GM23338 (cell line): ENCODE measurements around the gene MOB3C. TPM values are rescaled to one million over a fixed set of nuclear protein-coding genes. Genes with fewer than 3 reads are reported as not detected.

Experiments
- ATAC-seq: fragments of 200-7000 bp; cut with Tn5 transposase; 3 replicates; pipeline ENCODE4 v1.9.1; 2020
- DNase-seq: peaks from one replicate; pipeline ENCODE4 v3.0.0-alpha.2; 2015; ENCODE audit warnings: low spot score
- H2AFZ ChIP-seq: fragments of 200-600 bp; sonication (generic); 2 replicates; pipeline ENCODE4 v1.8.0; 2016; ENCODE audit warnings: antibody characterized with exemption, mild to moderate bottlenecking, moderate library complexity
- H3F3A ChIP-seq: fragments of 200-600 bp; sonication (generic); replicated peaks from 2 replicates; pipeline ENCODE4 v1.8.0; 2017; ENCODE audit warnings: antibody characterized with exemption, mixed run types, low read depth
- H3K27ac ChIP-seq: fragments of 200-600 bp; sonication (generic); 2 replicates; pipeline ENCODE4 v1.6.1; 2016; ENCODE audit warnings: low read depth
- H3K27me3 ChIP-seq: fragments of 200-600 bp; sonication (generic); 2 replicates; pipeline ENCODE4 v1.8.0; 2016; ENCODE audit warnings: mild to moderate bottlenecking, mixed run types, moderate library complexity; ENCODE audit not compliant: insufficient read depth
- H3K36me3 ChIP-seq: fragments of 200-600 bp; sonication (generic); 2 replicates; pipeline ENCODE4 v1.8.0; 2016; ENCODE audit warnings: mild to moderate bottlenecking; ENCODE audit not compliant: insufficient read depth
- H3K4me1 ChIP-seq: fragments of 200-600 bp; sonication (generic); 2 replicates; pipeline ENCODE4 v1.8.0; 2016; ENCODE audit warnings: mild to moderate bottlenecking, moderate library complexity; ENCODE audit not compliant: insufficient read depth
- H3K4me2 ChIP-seq: fragments of 200-600 bp; sonication (generic); 2 replicates; pipeline ENCODE4 v1.7.1; 2017; ENCODE audit warnings: mixed run types
- H3K4me3 ChIP-seq: fragments of 200-600 bp; sonication (generic); 2 replicates; pipeline ENCODE4 v1.6.1; 2016; ENCODE audit warnings: mixed run types
- H3K79me2 ChIP-seq: fragments of 200-600 bp; sonication (generic); replicated peaks from 2 replicates; pipeline ENCODE4 v1.8.0; 2017; ENCODE audit warnings: mild to moderate bottlenecking; ENCODE audit not compliant: insufficient read depth
- H3K9me2 ChIP-seq: fragments of 200-600 bp; sonication (generic); 2 replicates; pipeline ENCODE4 v1.8.0; 2017; ENCODE audit not compliant: insufficient read depth
- H4K20me1 ChIP-seq: fragments of 200-600 bp; sonication (generic); replicated peaks from 2 replicates; pipeline ENCODE4 v1.8.0; 2017; ENCODE audit warnings: mild to moderate bottlenecking; ENCODE audit not compliant: insufficient read depth
- H3K27ac Mint-ChIP-seq: 2 replicates; pipeline ENCODE4 v1.8.0; 2020; ENCODE audit warnings: inconsistent platforms, mild to moderate bottlenecking, moderate library complexity, mixed read lengths
- H3K27me3 Mint-ChIP-seq: 3 replicates; pipeline ENCODE4 v1.8.0; 2022; ENCODE audit warnings: low read depth, mild to moderate bottlenecking, moderate library complexity, mixed read lengths, inconsistent platforms; ENCODE audit not compliant: insufficient read depth, poor library complexity
- H3K36me3 Mint-ChIP-seq: 3 replicates; pipeline ENCODE4 v1.8.0; 2021; ENCODE audit warnings: low read depth, mild to moderate bottlenecking, inconsistent platforms, moderate library complexity, mixed read lengths
- H3K4me1 Mint-ChIP-seq: 3 replicates; pipeline ENCODE4 v1.8.0; 2020; ENCODE audit warnings: mild to moderate bottlenecking, inconsistent platforms, mixed read lengths
- H3K4me3 Mint-ChIP-seq: 3 replicates; pipeline ENCODE4 v1.8.0; 2021; ENCODE audit warnings: moderate library complexity, mild to moderate bottlenecking, inconsistent platforms, mixed read lengths
- H3K9me3 Mint-ChIP-seq: 3 replicates; pipeline ENCODE4 v1.8.0; 2020; ENCODE audit warnings: moderate library complexity, mild to moderate bottlenecking, inconsistent platforms, mixed read lengths
- CREB1 ChIP-seq: fragments of 250-450 bp; sonication (Bioruptor Pico); IDR thresholded peaks from 2 replicates; pipeline ENCODE4 v1.5.0; 2020; ENCODE audit warnings: low read depth, mild to moderate bottlenecking, moderate library complexity
- CTCF ChIP-seq, 2 experiments: fragments of 200-600 bp in 1 of 2; sonication (generic) in 1 of 2; conservative IDR thresholded peaks; 2 replicates each; pipeline versions ENCODE4 v1.5.1 to v1.6.1; 2016 to 2017; ENCODE audit warnings: antibody characterized with exemption in 2 of 2, low read depth in 2 of 2, mild to moderate bottlenecking in 2 of 2, moderate library complexity in 1 of 2
- ETS1 ChIP-seq: IDR thresholded peaks from 2 replicates; pipeline ENCODE4 v1.6.1; 2016; ENCODE audit warnings: antibody characterized with exemption
- EZH2 ChIP-seq: fragments of 200-600 bp; sonication (generic); IDR thresholded peaks from one replicate; pipeline ENCODE4 v1.8.0; 2017; ENCODE audit warnings: antibody characterized with exemption, mild to moderate bottlenecking, low read depth; ENCODE audit not compliant: unreplicated experiment
- EZH2phosphoT487 ChIP-seq: fragments of 200-600 bp; sonication (generic); IDR thresholded peaks from one replicate; pipeline ENCODE4 v1.8.1; 2018; ENCODE audit warnings: antibody characterized with exemption; ENCODE audit not compliant: unreplicated experiment
- JUNB ChIP-seq: IDR thresholded peaks from one replicate; pipeline ENCODE4 v1.6.1; 2016; ENCODE audit warnings: antibody characterized with exemption; ENCODE audit not compliant: unreplicated experiment
- NANOG ChIP-seq: IDR thresholded peaks from 2 replicates; pipeline ENCODE4 v1.6.1; 2016; ENCODE audit warnings: antibody characterized with exemption, borderline replicate concordance
- POLR2AphosphoS5 ChIP-seq: IDR thresholded peaks from 2 replicates; pipeline ENCODE4 v1.6.1; 2016; ENCODE audit warnings: antibody characterized with exemption, low read depth
- REST ChIP-seq: IDR thresholded peaks from one replicate; pipeline ENCODE4 v1.6.1; 2018; ENCODE audit warnings: antibody characterized with exemption; ENCODE audit not compliant: unreplicated experiment
- ZNF114 ChIP-seq: fragments of 250-450 bp; sonication (Bioruptor Pico); IDR thresholded peaks from 2 replicates; pipeline ENCODE4 v1.5.0; 2020; ENCODE audit warnings: mild to moderate bottlenecking, moderate library complexity
- ZNF462 ChIP-seq: fragments of 250-450 bp; sonication (Bioruptor Pico); IDR thresholded peaks from 2 replicates; pipeline ENCODE4 v1.5.0; 2020; ENCODE audit warnings: mild to moderate bottlenecking, moderate library complexity
- polyA plus RNA-seq: library from polyadenylated mRNA; unstranded; fragments of >200 nt; fragmentation: Nextera tagmentation; extraction: Ambion mirVana; gene quantifications from 2 replicates; pipeline ENCODE4 v1.2.1, GENCODE V29; 2016
- total RNA-seq: library from RNA; depleted of rRNA; stranded (reverse); fragments of >200 nt; shearing (Covaris generic); gene quantifications from 2 replicates; pipeline ENCODE4 v1.2.3, GENCODE V29; 2014

The MOB3C gene
- total and polyA plus RNA-seq, 2 experiments from 2014 or later, result 1.1 to 6.2 TPM

- TF ChIP-seq ZNF462 (CRISPR knock-in tag), result no peak
- no peak for TF ChIP-seq REST
- TF ChIP-seq JUNB, result no peak
- no peak for TF ChIP-seq CREB1
- TF ChIP-seq NANOG, result no peak
Measured at GRCh38 chr1:46575778-46576177, 40.8 kb downstream of the MOB3C start (continued).

GRCh38 chr1:46575300-46575699 lies 41.3 kb downstream of the MOB3C start:
- no peaks in the 10 kb centered on the region for H3K9me2 ChIP-seq
- no peaks in the 10 kb centered on the region for H3K27me3 ChIP-seq
- no peaks in the 10 kb centered on the region for H4K20me1 ChIP-seq
- Mint-ChIP-seq H3K4me1 (peaks cover 21% of the 10 kb centered on the region), H3K36me3 (no peaks in the 10 kb centered on the region), H3K9me3 (no peaks in the 10 kb centered on the region), H3K27ac (peak overlapping the region; percentile 52), H3K4me3 (no peak overlapping the region), H3K27me3 (peaks cover 5% of the 10 kb centered on the region)
- no peak overlapping the region for H3K4me3 ChIP-seq
- H3K36me3 ChIP-seq, result no peaks in the 10 kb centered on the region
- H3F3A ChIP-seq, result no peaks in the 10 kb centered on the region
- peak; percentile 67 for ATAC-seq
- DNase-seq, result no peak
- H3K79me2 ChIP-seq, result no peaks in the 10 kb centered on the region
- no peak overlapping the region for H3K27ac ChIP-seq
- H3K4me2 ChIP-seq, result no peak overlapping the region
- no peaks in the 10 kb centered on the region for H3K4me1 ChIP-seq
- no peak overlapping the region for H2AFZ ChIP-seq
- TF ChIP-seq EZH2phosphoT487 (no peak), CREB1 (no peak), CTCF (conservative IDR thresholded peaks at IDR 0.05; ENCODE audit: low read depth in 2 of 2) (no peak), JUNB (no peak), ETS1 (no peak), EZH2 (no peak), POLR2AphosphoS5 (no peak), ZNF114 (CRISPR knock-in tag) (no peak), NANOG (no peak)
